ENCODE measurements around the gene SMYD3.

Gene SMYD3

DNA sequence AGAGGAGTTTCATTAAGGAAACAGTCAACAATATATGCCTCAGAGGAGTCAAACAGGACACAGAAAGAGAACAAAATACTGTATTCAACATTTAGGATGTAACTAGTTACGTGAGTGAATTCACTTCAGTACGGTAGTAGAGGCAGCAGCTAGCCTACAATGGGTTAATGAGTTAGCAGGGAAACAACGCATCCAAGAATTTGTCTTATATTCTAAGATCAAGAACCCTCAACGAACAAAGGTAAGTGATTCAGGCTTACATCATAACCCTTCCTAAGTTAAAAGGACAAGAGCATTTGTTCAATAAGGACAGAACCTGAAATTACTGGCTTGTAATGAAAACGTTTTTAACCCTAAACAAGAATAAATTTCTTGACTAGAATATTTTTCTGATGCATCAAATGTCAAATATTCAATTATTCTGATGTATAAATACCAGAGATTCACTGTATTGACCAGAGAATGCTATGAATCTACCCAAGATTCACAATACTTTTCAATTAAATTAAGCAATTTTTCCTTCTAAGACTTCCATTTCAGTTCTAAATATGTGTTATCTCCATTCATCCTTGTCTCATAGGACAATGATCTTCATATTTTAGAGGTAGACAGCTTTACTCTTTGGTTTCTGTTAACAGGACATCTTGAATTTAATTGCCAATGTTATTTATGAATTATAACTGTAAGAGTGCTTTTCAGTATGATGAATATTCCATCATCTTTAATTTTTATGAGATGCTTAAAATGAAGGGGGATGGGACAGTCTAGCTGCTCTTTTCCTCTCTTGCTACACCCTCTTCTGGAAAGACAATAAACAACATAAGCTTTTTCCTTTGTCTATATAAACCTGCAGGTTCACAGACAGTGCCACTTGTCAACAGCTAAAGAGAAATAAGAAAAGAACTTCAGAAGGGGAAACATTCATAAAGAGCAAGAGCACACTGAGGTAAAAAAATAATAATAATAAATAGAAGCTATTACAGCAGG lies 209.5 kb downstream of the SMYD3 start:
- no peaks in the 10 kb centered on the region for H3K79me2 ChIP-seq (ENCODE audit: insufficient read depth, low read length)
- H3K9ac ChIP-seq (ENCODE audit: low read length), result no peak overlapping the region
- H3K4me2 ChIP-seq (ENCODE audit: low read depth, low read length, poor library complexity, severe bottlenecking), result no peak overlapping the region
- no peaks in the 10 kb centered on the region for H3K27me3 ChIP-seq (ENCODE audit: low read length)
- 0 out of 2 replicates have a peak, but pooled peaks cover 4% of the 10 kb centered on the region for H4K20me1 ChIP-seq (ENCODE audit: low read depth, low read length)
- no peaks in the 10 kb centered on the region for H3K36me3 ChIP-seq (ENCODE audit: low read length)
- no peaks in the 10 kb centered on the region for H3K9me3 ChIP-seq (ENCODE audit: insufficient read depth, low read length)
- H3K9me2 ChIP-seq (replicated peaks; ENCODE audit: insufficient read depth, low read length), result no peaks in the 10 kb centered on the region
- no peak overlapping the region for H3K27ac ChIP-seq (ENCODE audit: low read depth, low read length)
- H3K4me3 ChIP-seq (ENCODE audit: insufficient read depth, low read length, poor library complexity, severe bottlenecking), result no peak overlapping the region
- H2AFZ ChIP-seq (ENCODE audit: low read depth, low read length, severe bottlenecking), result no peak overlapping the region
- H3F3A ChIP-seq (ENCODE audit: insufficient read depth), result no peaks in the 10 kb centered on the region
- no peak for TF ChIP-seq CTCF (IDR thresholded peaks at IDR 0.05; ENCODE audit: insufficient read depth, low read length, poor library complexity, severe bottlenecking)
- no peak for TF ChIP-seq EZH2phosphoT487 (conservative IDR thresholded peaks at IDR 0.05; ENCODE audit: low read length)

GRCh38 chr1:246295968-246296367 lies 211.1 kb downstream of the SMYD3 start:
- H3K36me3 ChIP-seq (ENCODE audit: low read length), result no peaks in the 10 kb centered on the region
- H3F3A ChIP-seq (ENCODE audit: insufficient read depth), result no peaks in the 10 kb centered on the region
- no peak for TF ChIP-seq EZH2phosphoT487 (conservative IDR thresholded peaks at IDR 0.05; ENCODE audit: low read length)

DNA sequence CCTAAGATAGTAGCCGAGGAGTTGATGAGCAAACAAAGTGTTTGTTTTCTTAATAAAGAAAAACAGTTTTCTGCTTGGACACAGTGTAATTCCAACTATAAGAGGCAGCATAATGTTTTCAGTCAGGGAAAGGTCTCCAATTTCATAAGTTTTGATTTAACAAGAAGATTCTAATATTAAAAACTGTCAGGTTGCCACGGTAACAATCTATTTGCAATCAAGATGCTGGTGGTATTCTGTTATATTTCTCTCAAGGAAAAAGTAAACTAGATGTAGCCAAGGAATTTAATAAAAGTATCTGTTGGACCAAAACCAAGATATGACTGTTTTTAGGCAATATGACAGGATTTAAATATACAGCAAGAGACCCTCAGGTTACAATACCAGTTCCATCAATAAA lies 211.7 kb downstream of the SMYD3 start:
- Histone ChIP-seq H2AFZ (ENCODE audit: low read depth, low read length, severe bottlenecking) (no peak overlapping the region), H3K79me2 (ENCODE audit: insufficient read depth, low read length) (no peaks in the 10 kb centered on the region), H3K9me3 (ENCODE audit: insufficient read depth, low read length) (no peaks in the 10 kb centered on the region), H3K27me3 (ENCODE audit: low read length) (no peaks in the 10 kb centered on the region), H3K9me2 (replicated peaks; ENCODE audit: insufficient read depth, low read length) (no peaks in the 10 kb centered on the region), H3K4me2 (ENCODE audit: low read depth, low read length, poor library complexity, severe bottlenecking) (no peak overlapping the region), H3K36me3 (ENCODE audit: low read length) (no peaks in the 10 kb centered on the region), H3K27ac (ENCODE audit: low read depth, low read length) (no peak overlapping the region), H3K4me3 (ENCODE audit: insufficient read depth, low read length, poor library complexity, severe bottlenecking) (no peak overlapping the region), H3K9ac (ENCODE audit: low read length) (no peak overlapping the region), H3F3A (ENCODE audit: insufficient read depth) (no peaks in the 10 kb centered on the region), H4K20me1 (ENCODE audit: low read depth, low read length) (0 out of 2 replicates have a peak, but pooled peaks cover 4% of the 10 kb centered on the region)
- TF ChIP-seq CTCF (IDR thresholded peaks at IDR 0.05; ENCODE audit: insufficient read depth, low read length, poor library complexity, severe bottlenecking) (no peak), EZH2phosphoT487 (conservative IDR thresholded peaks at IDR 0.05; ENCODE audit: low read length) (no peak)

More at GRCh38 chr1:246295968-246296367, 211.1 kb downstream of the SMYD3 start:
- H3K9me2 ChIP-seq (replicated peaks; ENCODE audit: insufficient read depth, low read length), result no peaks in the 10 kb centered on the region
- H2AFZ ChIP-seq (ENCODE audit: low read depth, low read length, severe bottlenecking), result no peak overlapping the region
- H3K9ac ChIP-seq (ENCODE audit: low read length), result no peak overlapping the region
- no peaks in the 10 kb centered on the region for H3K9me3 ChIP-seq (ENCODE audit: insufficient read depth, low read length)
- H3K4me2 ChIP-seq (ENCODE audit: low read depth, low read length, poor library complexity, severe bottlenecking), result no peak overlapping the region
- H3K4me3 ChIP-seq (ENCODE audit: insufficient read depth, low read length, poor library complexity, severe bottlenecking), result no peak overlapping the region
- no peaks in the 10 kb centered on the region for H3K79me2 ChIP-seq (ENCODE audit: insufficient read depth, low read length)
- H3K27me3 ChIP-seq (ENCODE audit: low read length), result no peaks in the 10 kb centered on the region
- 0 out of 2 replicates have a peak, but pooled peaks cover 4% of the 10 kb centered on the region for H4K20me1 ChIP-seq (ENCODE audit: low read depth, low read length)
- no peak overlapping the region for H3K27ac ChIP-seq (ENCODE audit: low read depth, low read length)

DNA sequence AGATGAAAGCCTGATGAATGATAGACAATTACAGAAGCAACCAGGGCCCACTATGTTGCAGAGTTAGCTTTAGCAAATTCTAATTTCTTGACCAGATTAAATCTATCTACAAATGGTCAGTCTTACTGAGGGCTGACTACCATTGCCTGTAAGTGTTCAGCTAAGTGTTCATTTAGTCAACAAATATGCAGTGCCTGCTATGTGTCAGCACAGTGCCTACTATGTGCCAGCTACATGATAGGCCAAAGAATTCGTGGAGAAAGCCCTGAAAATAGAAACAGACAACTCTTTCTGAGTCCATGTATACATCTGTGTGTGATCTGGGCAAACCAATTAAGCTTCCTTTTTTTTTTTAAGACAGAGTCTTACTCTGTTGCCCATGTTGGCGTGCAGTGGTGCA lies 212.8 kb downstream of the SMYD3 start:
- Histone ChIP-seq H3K27me3 (ENCODE audit: low read length) (no peaks in the 10 kb centered on the region), H3K9ac (ENCODE audit: low read length) (no peak overlapping the region), H3K9me2 (replicated peaks; ENCODE audit: insufficient read depth, low read length) (no peaks in the 10 kb centered on the region), H3K36me3 (ENCODE audit: low read length) (no peaks in the 10 kb centered on the region), H3K79me2 (ENCODE audit: insufficient read depth, low read length) (no peaks in the 10 kb centered on the region), H3K4me3 (ENCODE audit: insufficient read depth, low read length, poor library complexity, severe bottlenecking) (no peak overlapping the region), H3F3A (ENCODE audit: insufficient read depth) (no peaks in the 10 kb centered on the region), H3K4me2 (ENCODE audit: low read depth, low read length, poor library complexity, severe bottlenecking) (no peak overlapping the region), H3K27ac (ENCODE audit: low read depth, low read length) (no peak overlapping the region), H3K9me3 (ENCODE audit: insufficient read depth, low read length) (no peaks in the 10 kb centered on the region), H4K20me1 (ENCODE audit: low read depth, low read length) (0 out of 2 replicates have a peak, but pooled peaks cover 4% of the 10 kb centered on the region), H2AFZ (ENCODE audit: low read depth, low read length, severe bottlenecking) (no peak overlapping the region)
- TF ChIP-seq CTCF (IDR thresholded peaks at IDR 0.05; ENCODE audit: insufficient read depth, low read length, poor library complexity, severe bottlenecking) (no peak), EZH2phosphoT487 (conservative IDR thresholded peaks at IDR 0.05; ENCODE audit: low read length) (no peak)
